ENCODE results near the gene H2BK1. TPM values are rescaled to one million over a fixed set of nuclear protein-coding genes. Genes with fewer than 3 reads are reported as not detected.

Gene H2BK1
- total RNA-seq, 6 experiments from 2014 or later, result not detected

GRCh38 chr7:151175793-151176311 is 34.4 kb downstream of the H2BK1 start:
- H3K27ac Mint-ChIP-seq, result no peak overlapping the region
- peaks cover 45% of the 10 kb centered on the region for H3K27me3 Mint-ChIP-seq (ENCODE audit: insufficient read depth)
- peaks cover 7% of the 10 kb centered on the region for H3K4me1 Mint-ChIP-seq (ENCODE audit: low read depth)
- DNase-seq, result no peak
- no peaks in the 10 kb centered on the region for H3K36me3 Mint-ChIP-seq (ENCODE audit: low read depth)
- no peaks in the 10 kb centered on the region for H3K9me3 Mint-ChIP-seq
- no peak overlapping the region for H3K4me3 Mint-ChIP-seq
- TF ChIP-seq, protein P1, sequence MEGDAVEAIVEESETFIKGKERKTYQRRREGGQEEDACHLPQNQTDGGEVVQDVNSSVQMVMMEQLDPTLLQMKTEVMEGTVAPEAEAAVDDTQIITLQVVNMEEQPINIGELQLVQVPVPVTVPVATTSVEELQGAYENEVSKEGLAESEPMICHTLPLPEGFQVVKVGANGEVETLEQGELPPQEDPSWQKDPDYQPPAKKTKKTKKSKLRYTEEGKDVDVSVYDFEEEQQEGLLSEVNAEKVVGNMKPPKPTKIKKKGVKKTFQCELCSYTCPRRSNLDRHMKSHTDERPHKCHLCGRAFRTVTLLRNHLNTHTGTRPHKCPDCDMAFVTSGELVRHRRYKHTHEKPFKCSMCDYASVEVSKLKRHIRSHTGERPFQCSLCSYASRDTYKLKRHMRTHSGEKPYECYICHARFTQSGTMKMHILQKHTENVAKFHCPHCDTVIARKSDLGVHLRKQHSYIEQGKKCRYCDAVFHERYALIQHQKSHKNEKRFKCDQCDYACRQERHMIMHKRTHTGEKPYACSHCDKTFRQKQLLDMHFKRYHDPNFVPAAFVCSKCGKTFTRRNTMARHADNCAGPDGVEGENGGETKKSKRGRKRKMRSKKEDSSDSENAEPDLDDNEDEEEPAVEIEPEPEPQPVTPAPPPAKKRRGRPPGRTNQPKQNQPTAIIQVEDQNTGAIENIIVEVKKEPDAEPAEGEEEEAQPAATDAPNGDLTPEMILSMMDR (IDR thresholded peaks at IDR 0.05), result peak; percentile 26; the same call in 1 of the 2 replicates

GRCh38 chr7:151175047-151175792 is 35.1 kb downstream of the H2BK1 start:
- Mint-ChIP-seq H3K4me3 (no peak overlapping the region), H3K9me3 (no peaks in the 10 kb centered on the region), H3K27ac (no peak overlapping the region), H3K36me3 (ENCODE audit: low read depth) (no peaks in the 10 kb centered on the region), H3K4me1 (ENCODE audit: low read depth) (peaks cover 7% of the 10 kb centered on the region), H3K27me3 (ENCODE audit: insufficient read depth) (peaks cover 48% of the 10 kb centered on the region)
- DNase-seq, result no peak
- TF ChIP-seq, protein P1 (IDR thresholded peaks at IDR 0.05), result no peak; the same call in 1 of the 2 replicates

DNA sequence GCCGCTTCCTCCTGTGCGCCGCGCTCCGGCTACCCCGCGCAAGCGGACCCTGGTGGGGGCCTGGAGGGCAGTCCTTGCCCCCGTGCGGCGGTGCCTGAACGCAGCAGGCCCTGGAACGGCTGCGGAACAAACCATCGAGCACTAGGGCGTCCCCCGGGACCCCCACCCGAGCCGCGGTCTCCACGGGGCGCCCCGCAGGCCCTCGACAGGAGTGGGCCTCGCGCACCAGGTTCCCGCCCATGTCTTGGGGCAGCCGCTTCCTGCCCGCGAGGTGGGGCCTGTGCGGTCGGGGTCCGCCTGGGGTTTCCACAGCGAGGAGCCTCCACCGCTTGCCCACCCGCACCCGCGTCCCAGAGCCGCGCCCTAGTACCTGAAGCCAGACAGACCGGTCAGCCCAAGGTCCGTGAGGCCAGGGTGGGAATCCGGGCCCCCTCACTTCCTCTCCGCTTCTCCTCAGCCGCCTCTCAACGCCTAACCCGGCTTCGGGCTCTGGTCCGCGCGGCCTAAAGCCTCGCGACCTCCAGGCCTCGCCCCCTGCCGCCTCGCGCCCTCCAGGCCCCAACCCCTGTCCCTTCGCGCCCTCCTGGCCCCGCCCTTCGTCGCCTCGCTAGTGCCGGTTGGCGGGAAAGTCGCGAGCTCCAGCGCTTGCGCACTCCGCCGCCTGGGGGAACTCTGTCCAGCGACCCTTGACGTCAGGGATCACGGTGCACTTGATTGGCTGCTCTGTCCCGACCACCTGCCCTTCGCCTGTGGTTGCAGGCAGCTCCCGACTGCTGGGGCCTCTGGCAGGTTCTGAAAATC is 35.8 kb downstream of the H2BK1 start:
- H3K36me3 Mint-ChIP-seq (ENCODE audit: low read depth), result no peaks in the 10 kb centered on the region
- H3K4me1 Mint-ChIP-seq (ENCODE audit: low read depth), result peaks cover 7% of the 10 kb centered on the region
- peaks cover 48% of the 10 kb centered on the region for H3K27me3 Mint-ChIP-seq (ENCODE audit: insufficient read depth)
- no peak for DNase-seq
- H3K9me3 Mint-ChIP-seq, result no peaks in the 10 kb centered on the region
- no peak overlapping the region for H3K4me3 Mint-ChIP-seq
- TF ChIP-seq, protein P1 (IDR thresholded peaks at IDR 0.05), result no peak
- no peak overlapping the region for H3K27ac Mint-ChIP-seq

- no peak for DNase-seq
- Mint-ChIP-seq H3K4me3 (no peak overlapping the region), H3K4me1 (ENCODE audit: low read depth) (peaks cover 8% of the 10 kb centered on the region), H3K9me3 (no peaks in the 10 kb centered on the region), H3K36me3 (ENCODE audit: low read depth) (no peaks in the 10 kb centered on the region), H3K27me3 (ENCODE audit: insufficient read depth) (peaks cover 51% of the 10 kb centered on the region), H3K27ac (no peak overlapping the region)
- TF ChIP-seq, protein P1 (IDR thresholded peaks at IDR 0.05), result no peak
These were observed 36.7 kb downstream of the H2BK1 start for GRCh38 chr7:151173386-151174245.
